T-helper 2 cell treated with Interferon-gamma antibody and Interleukin-4, amounts not matched to agents 5 μg/mL and 100 μg/mL, for 36 hours (primary cell): ENCODE measurements around the gene LTBP3.
"Not testable (repeated sequence)": the region's sequence is repeated elsewhere in the genome, so short reads cannot be mapped to it uniquely, and the experiment has no call there.

Experiments
- DNase-seq: peaks from one replicate; pipeline ENCODE4 v3.0.0; 2021; ENCODE audit warnings: low spot score
- H3K27ac Mint-ChIP-seq: one replicate; pipeline ENCODE4 v1.8.0; 2021; ENCODE audit warnings: mild to moderate bottlenecking, mixed read lengths
- H3K27me3 Mint-ChIP-seq: one replicate; pipeline ENCODE4 v1.8.0; 2021; ENCODE audit warnings: low read depth, mixed read lengths
- H3K36me3 Mint-ChIP-seq: one replicate; pipeline ENCODE4 v1.8.0; 2021; ENCODE audit warnings: low read depth, mixed read lengths
- H3K4me1 Mint-ChIP-seq: one replicate; pipeline ENCODE4 v1.8.0; 2021; ENCODE audit warnings: low read depth, mixed read lengths
- H3K4me3 Mint-ChIP-seq: one replicate; pipeline ENCODE4 v1.8.0; 2022; ENCODE audit warnings: mild to moderate bottlenecking, moderate library complexity, mixed read lengths
- H3K9me3 Mint-ChIP-seq: one replicate; pipeline ENCODE4 v1.8.0; 2021; ENCODE audit warnings: mixed read lengths

LTBP3 gene

DNA sequence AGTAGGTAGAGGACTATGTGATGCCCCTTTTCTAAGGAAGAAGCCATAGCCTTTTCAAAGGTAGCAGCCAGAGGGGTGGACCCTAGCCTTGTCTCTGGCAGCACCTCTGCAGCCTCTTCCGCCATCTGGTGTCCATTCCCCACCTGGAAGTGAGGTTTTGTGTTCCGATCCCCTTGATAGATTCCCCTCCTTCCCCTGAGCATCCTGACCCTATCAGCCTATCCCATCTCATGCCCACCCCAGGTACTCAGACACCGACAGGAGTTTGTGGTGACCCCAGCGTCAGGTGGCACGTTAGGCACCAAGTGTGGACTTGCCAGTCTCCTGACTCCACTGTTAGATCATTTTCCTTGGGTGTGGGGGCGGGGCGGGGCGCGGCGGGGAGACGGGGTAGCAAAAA is 13.8 kb upstream of the LTBP3 start:
- peak overlapping the region; percentile 93 for H3K27ac Mint-ChIP-seq
- no peak for DNase-seq
- no peaks in the 10 kb centered on the region for H3K27me3 Mint-ChIP-seq
- peaks cover 24% of the 10 kb centered on the region for H3K36me3 Mint-ChIP-seq
- peaks cover 47% of the 10 kb centered on the region for H3K4me1 Mint-ChIP-seq
- peak overlapping the region; percentile 100 for H3K4me3 Mint-ChIP-seq
- no peaks in the 10 kb centered on the region for H3K9me3 Mint-ChIP-seq

DNA sequence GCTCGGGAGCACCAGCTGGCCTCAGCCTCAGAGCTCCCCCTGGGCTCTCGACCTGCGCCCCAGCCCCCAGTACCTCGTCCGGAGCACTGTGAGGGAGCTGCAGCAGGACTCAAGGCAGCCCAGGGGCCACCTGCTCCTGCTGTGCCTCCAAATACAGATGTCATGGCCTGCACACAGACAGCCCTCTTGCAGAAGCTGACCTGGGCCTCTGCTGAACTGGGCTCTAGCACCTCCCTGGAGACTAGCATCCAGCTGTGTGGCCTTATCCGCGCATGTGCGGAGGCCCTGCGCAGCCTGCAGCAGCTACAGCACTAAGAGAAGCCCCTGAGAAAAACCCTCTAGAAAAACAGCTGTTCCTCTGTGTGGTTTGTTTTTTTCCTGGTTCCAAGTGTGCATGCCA is 13.3 kb upstream of the LTBP3 start:
- DNase-seq, result no peak
- Mint-ChIP-seq H3K27ac (peak overlapping the region; percentile 93), H3K36me3 (peaks cover 24% of the 10 kb centered on the region), H3K27me3 (no peaks in the 10 kb centered on the region), H3K4me3 (peak overlapping the region; percentile 100), H3K4me1 (peaks cover 49% of the 10 kb centered on the region), H3K9me3 (no peaks in the 10 kb centered on the region)

DNA sequence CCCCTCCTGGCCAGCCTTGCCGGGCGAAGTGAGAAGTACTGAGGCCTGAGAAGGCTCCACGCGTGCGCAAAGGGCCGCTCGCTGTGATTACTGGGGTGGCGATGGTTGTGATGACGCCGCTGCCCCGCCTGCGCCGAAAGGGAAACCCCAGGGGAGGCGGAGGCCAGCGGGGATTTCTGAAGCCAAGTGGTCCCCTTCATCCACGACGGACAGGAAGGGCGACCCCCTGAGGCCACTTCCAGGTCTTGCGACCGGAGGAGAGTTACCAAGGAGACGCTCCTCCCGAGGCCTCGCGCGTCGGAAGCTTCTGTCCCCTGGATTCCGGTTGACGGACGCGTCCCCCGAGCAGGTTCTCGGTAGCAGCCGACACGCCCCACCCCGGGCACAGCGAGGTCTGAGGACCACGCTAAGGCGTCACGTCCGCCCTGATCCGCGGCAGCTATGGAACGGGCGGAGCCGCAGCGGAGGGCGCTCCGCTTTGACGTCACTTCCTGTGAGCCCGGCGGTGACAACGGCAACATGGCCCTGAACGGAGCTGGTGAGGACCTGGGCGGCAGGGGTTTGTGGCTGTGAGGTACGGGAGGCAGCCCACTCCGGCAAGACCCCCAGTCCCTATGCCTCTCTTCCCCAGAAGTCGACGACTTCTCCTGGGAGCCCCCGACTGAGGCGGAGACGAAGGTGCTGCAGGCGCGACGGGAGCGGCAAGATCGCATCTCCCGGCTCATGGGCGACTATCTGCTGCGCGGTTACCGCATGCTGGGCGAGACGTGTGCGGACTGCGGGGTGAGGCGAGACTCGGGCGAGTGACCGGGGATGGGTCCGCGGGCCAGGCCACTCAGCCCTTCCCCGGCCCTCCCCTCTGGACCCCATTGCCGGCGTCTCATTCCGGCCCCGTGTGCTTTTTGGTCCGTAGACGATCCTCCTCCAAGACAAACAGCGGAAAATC is 12.1 kb upstream of the LTBP3 start, which contains the start of gene ZNRD2:
Gene ZNRD2 (plus strand): TSS at position 505 of the 946 bp plus-strand sequence. CDS start 15 bp downstream, at position 520.
- peak within 1 kb of the TSS; percentile 100 for H3K4me3 Mint-ChIP-seq
- H3K9me3 Mint-ChIP-seq, result no peaks in the 10 kb centered on the region

DNA sequence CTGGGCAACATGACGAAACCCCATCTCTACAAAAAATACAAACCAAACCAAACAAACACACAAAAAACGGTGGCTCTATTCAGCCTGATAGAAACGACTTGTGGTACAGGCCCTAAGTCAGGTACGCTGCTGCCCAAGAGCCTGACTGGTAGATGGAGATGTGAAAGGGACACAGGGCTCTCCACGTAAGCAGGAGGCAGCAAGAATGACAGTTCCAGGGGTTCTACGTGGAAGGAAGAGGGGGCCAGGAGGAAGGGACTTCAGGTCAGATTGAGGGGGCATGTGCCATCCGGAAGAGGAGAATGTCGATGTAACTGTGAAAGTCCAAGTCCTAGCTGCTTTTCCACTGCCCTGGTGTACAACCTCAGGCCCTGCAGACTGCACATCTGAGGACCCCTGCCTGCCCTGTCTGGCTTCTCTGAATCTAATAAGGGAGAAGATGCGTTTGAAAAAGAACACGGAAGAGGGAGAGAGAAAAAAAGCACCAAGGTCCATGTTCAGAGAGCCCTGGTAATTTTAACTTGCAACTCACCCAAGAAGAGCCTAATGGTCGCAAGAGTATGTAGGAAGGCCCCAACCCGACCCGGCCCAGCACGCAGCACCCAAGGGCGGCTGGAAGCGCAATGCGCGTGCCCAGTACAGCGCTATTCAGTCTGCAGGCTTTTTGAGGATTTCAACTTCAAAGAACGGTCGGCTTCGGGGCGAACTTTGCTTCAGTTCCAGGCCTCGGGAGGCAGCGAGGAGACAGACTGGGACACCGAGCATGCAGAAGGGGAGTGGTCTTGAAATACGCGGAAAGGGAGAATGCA is 11.2 kb upstream of the LTBP3 start:
- DNase-seq, result no peak
- H3K27ac Mint-ChIP-seq, result peak overlapping the region; percentile 99
- peaks cover 24% of the 10 kb centered on the region for H3K36me3 Mint-ChIP-seq
- no peaks in the 10 kb centered on the region for H3K9me3 Mint-ChIP-seq
- H3K4me3 Mint-ChIP-seq, result peak overlapping the region; percentile 100
- no peaks in the 10 kb centered on the region for H3K27me3 Mint-ChIP-seq
- peaks cover 59% of the 10 kb centered on the region for H3K4me1 Mint-ChIP-seq

More for the DNA sequence above, 12.1 kb upstream of the LTBP3 start, which contains the start of gene ZNRD2:
- H3K27me3 Mint-ChIP-seq, result no peaks in the 10 kb centered on the region
- H3K36me3 Mint-ChIP-seq, result peaks cover 24% of the 10 kb centered on the region
- H3K27ac Mint-ChIP-seq, result peak within 1 kb of the TSS; percentile 99
- DNase-seq, result peak; percentile 100
- H3K4me1 Mint-ChIP-seq, result peaks cover 56% of the 10 kb centered on the region

DNA sequence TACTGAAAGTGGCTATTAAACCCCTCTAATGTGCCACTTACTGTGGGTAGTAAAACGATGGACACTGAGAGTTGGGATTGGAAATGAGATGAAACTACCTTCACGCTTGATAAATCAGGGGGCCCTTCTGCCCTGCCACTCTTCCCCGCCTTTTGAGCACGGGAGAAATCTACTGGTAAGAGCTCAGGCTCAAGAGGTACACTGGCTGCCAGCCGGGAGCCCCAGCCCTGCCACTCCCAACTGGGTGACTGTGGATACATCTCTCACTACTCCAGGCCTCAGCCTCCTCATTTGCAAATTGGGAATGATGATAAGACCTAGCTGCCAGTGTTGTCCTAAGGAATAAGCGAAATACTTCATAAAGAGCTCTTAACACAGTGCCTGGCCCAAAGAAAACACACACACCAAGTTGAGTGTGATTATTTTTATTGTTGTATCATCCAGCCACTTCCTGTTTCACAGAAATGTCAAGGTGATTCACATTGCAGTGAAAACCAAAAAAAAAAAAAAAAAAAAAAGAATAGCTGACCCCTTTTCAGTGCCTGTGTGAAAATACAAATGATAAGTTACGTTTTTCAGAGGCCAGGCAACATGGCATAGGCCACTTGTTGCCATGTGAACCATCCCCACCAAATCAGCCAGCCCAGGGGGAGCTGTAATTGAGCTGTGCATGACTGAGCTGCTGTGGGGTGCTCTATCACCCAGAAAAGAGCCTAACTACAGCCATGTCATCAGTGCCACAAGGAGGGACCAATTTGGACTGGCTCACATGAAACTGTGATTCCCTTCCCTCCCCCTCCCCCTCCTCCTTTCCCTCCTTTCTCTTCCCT is 7.7 kb upstream of the LTBP3 start:
- H3K36me3 Mint-ChIP-seq, result peaks cover 11% of the 10 kb centered on the region
- no peaks in the 10 kb centered on the region for H3K9me3 Mint-ChIP-seq
- H3K4me3 Mint-ChIP-seq, result peak overlapping the region; percentile 69
- no peaks in the 10 kb centered on the region for H3K27me3 Mint-ChIP-seq
- H3K4me1 Mint-ChIP-seq, result peaks cover 40% of the 10 kb centered on the region
- no peak for DNase-seq
- peak overlapping the region; percentile 82 for H3K27ac Mint-ChIP-seq

DNA sequence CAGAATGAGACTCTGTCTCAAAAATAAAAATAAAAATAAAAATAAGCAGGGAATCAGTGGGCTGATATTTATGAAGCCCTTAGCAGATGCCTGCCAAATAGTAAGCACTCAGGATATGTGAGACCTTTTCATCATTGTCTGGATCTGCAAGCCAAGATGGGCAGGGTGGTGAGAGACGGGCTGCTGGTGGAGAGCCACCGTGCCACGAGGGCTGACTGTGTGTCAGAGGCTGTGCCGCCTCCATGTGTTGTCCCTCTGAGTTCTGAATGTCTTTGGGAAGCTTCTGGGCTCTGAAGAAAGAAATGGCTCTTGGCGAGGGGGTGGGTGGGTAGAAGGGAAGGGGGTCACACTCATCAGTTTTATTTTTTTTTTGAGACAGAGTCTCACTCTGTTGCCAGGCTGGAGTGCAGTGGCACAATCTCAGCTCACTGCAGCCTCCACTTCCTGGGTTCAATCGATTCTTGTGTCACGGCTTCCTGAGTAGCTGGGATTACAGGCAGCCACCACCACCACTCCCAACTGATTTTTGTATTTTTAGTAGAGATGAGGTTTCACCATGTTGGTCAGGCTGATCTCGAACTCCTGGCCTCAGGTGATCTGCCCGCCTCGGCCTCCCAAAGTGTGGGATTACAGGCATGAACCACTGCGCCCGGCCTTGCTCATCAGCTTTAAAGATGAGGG is 6.9 kb upstream of the LTBP3 start:
- not testable (repeated sequence) for H3K9me3 Mint-ChIP-seq, DNase-seq, H3K36me3 Mint-ChIP-seq, H3K27me3 Mint-ChIP-seq
- H3K4me1 Mint-ChIP-seq, result peaks cover 45% of the 10 kb centered on the region
- peak overlapping the region; percentile 82 for H3K27ac Mint-ChIP-seq
- peak overlapping the region; percentile 69 for H3K4me3 Mint-ChIP-seq

DNA sequence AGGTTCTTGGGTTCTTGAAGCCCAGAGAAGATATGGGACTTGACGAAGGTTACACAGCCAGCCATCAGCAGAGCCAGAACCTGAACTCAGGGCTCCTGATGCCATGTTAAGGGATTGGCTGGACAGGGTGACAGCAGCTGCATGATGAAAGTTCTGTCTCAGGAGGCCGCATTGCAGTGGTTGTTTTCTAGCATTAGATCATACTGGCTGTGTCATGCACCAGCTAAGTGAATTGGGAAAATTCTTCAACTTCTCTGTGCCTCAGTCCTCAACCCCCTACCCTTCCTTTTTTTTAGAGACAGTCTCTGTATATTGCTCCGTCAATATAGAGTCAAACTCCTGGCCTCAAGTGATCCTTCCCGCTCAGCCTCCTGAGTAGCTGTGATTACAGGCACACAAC is 5.4 kb upstream of the LTBP3 start:
- Mint-ChIP-seq H3K4me1 (peaks cover 37% of the 10 kb centered on the region), H3K36me3 (peaks cover 4% of the 10 kb centered on the region), H3K9me3 (no peaks in the 10 kb centered on the region), H3K27me3 (no peaks in the 10 kb centered on the region), H3K4me3 (no peak overlapping the region), H3K27ac (no peak overlapping the region)
- no peak for DNase-seq

DNA sequence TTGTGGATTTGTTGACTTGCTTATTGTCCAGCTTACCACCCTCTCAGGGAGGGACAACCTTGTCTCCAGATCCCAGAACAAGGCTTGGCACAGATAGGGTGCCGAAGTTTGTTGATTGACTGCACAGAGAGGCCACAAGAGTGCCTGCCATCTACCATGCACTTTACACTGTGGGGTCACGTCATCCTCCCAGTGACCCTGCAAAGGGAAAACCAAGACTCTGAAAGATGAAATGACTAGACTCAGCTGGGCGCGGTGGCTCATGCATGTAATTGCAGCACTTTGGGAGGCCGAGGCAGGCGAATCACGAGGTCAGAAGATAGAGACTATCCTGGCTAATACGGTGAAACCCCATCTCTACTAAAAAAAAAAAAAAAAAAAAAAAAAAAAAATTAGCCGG is 4.6 kb upstream of the LTBP3 start:
- Mint-ChIP-seq H3K9me3 (no peaks in the 10 kb centered on the region), H3K4me3 (no peak overlapping the region), H3K4me1 (peaks cover 33% of the 10 kb centered on the region), H3K36me3 (no peaks in the 10 kb centered on the region), H3K27me3 (no peaks in the 10 kb centered on the region), H3K27ac (no peak overlapping the region)
- no peak for DNase-seq

DNA sequence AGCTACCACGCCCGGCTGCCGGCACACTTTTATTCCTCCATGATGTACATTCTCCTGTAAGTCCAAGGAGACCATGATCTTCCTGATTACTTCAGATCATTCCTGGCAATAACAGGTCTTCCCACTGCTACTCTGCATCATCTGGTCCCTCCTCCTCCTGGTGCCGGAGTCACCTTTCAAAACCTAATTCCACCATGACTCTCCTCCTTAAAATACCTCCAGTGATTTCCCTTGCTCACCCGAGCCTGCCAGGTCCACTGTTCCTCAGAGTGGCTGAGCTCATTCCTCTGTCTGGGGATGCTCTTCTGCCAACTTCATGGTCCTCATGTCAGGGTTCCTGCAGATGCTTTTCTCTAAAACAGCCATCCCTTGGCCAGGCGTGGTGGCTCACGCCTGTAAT is 3.9 kb upstream of the LTBP3 start:
- Mint-ChIP-seq H3K27ac (peak overlapping the region; percentile 9), H3K36me3 (no peaks in the 10 kb centered on the region), H3K9me3 (no peaks in the 10 kb centered on the region), H3K4me3 (no peak overlapping the region), H3K4me1 (peaks cover 36% of the 10 kb centered on the region), H3K27me3 (no peaks in the 10 kb centered on the region)
- DNase-seq, result no peak

DNA sequence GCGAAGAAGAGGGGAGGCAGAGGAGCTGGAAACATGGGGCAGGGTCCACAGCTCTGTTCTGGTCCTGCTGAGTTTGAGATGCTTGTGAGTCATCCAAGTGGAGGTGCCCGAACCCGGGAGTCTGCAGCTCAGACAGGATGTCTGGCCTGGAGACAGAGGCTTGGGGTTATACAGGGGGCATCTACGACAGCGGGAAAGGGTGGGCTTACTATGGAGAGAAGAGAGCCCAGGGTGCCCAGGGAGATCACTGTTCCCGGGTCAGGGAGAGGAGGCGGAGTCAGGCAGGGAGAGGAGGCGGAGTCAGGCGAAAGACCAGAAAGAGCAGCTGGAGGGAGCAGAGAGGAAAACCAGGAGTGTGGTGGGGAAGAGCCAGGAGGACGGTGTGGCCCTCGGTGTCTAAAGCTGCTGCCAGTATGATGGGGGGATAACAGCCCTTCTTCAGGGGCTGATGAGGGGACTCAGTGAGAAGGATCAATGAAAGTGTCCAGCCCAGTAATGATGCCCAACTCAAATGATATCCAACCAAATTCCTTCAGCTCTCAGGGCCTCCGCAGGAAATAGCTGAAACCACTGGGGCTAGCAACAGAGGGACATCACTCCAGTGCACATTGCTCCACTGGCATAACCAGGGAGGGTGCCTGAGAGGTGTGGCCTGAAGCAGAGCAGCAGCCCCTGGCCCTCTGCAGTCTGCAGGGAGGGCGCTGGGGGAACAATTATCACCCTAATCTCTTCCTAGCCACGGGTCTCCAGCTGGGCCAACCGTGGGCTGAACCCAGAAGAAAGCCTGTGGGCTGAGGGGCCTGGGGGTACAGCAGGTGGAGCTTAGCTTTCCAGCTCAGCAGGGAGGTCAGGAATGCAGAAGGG is 2.6 kb upstream of the LTBP3 start:
- Mint-ChIP-seq H3K27me3 (no peaks in the 10 kb centered on the region), H3K4me3 (no peak overlapping the region), H3K36me3 (no peaks in the 10 kb centered on the region), H3K27ac (no peak overlapping the region), H3K4me1 (peaks cover 34% of the 10 kb centered on the region), H3K9me3 (no peaks in the 10 kb centered on the region)
- DNase-seq, result no peak

DNA sequence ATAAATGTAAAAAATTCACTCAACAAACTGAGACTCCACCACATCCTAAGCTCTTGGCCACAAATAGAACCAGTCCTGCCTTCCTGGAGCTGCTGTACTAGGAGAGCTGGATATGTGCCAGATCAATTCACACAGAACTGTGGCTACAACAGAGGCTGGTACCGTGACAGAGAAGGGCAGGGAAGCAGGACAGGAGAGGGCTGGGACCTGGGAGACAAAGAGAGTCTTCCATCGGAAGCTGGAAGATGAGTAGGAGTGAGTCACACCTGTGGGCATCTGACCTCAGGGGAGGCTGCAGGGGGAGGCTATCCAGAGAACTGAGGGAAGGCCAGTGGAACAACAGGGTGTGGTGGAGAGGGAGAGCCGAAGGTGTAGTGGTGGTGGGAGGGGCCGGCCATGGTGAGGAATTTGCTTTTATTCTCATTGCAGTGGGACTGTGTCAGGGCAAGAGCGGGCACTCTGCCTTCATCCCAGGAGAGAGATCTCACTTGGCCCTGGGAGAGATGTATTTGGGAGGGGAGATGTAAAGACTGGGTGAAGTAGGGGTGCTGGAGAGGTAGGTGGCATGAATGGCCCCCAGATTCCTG is 1.9 kb upstream of the LTBP3 start:
- H3K36me3 Mint-ChIP-seq, result no peaks in the 10 kb centered on the region
- no peak overlapping the region for H3K4me3 Mint-ChIP-seq
- no peaks in the 10 kb centered on the region for H3K27me3 Mint-ChIP-seq
- DNase-seq, result no peak
- no peaks in the 10 kb centered on the region for H3K9me3 Mint-ChIP-seq
- peaks cover 34% of the 10 kb centered on the region for H3K4me1 Mint-ChIP-seq
- peak overlapping the region; percentile 12 for H3K27ac Mint-ChIP-seq

DNA sequence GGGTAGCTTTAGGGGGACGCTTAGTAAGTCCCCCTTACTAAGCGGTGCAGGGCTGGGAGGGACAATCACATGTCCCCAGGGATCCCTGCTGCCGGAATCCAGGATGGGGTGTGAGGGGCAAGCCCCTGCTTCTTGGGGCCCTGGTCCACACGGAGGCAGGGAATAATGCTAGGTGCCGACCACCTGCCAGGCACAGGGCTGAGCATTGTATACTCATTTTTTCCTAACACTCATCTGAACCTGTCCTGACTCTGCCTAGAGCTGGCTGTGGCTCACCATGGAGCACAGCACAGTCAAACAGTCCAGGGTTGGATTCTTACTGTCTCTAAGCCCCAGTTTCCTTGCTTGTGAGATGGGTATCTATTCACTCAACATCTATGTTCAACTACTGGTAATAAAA is 1.4 kb upstream of the LTBP3 start:
- Mint-ChIP-seq H3K27me3 (no peaks in the 10 kb centered on the region), H3K36me3 (no peaks in the 10 kb centered on the region), H3K9me3 (no peaks in the 10 kb centered on the region), H3K4me1 (peaks cover 36% of the 10 kb centered on the region), H3K4me3 (peak overlapping the region; percentile 50), H3K27ac (peak overlapping the region; percentile 52)
- no peak for DNase-seq
